GM21447 (cell line): ENCODE data around the gene MLEC.
"Not testable (repeated sequence)": the region's sequence is repeated elsewhere in the genome, so short reads cannot be mapped to it uniquely, and the experiment has no call there.

Source experiments
- ATAC-seq: cut with Tn5 transposase; IDR thresholded peaks from one replicate; pipeline ENCODE4 v1.9.1; 2021; ENCODE audit not compliant: unreplicated experiment

The MLEC gene

GRCh38 chr12:120720234-120720986, 33.5 kb downstream of the MLEC start:
- ATAC-seq = no peak

GRCh38 chr12:120720987-120721801, 34.2 kb downstream of the MLEC start:
- no peak for ATAC-seq

GRCh38 chr12:120721866-120722265, 34.9 kb downstream of the MLEC start:
- no peak for ATAC-seq

GRCh38 chr12:120722784-120723183, 35.8 kb downstream of the MLEC start:
- ATAC-seq = no peak

DNA sequence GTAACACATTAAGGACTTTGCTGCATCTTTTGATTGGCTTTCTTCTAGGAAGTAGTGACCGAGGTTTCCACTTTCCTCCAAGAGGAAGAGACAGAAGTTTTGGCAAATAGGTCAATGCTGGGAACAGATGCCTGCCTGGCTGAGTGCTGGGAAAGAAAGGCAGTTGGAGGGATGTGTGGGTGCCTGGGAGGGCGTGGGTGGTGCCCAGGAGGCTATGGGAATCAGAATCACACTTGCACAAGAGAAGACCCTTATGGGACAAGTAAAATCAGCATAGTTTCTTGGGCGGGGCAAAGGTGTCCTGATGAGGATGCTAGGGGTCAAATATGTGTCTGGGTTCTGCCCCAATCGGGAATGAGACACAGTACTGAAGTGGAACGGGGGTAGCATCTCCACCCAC, 37.8 kb downstream of the MLEC start:
- ATAC-seq = no peak

DNA sequence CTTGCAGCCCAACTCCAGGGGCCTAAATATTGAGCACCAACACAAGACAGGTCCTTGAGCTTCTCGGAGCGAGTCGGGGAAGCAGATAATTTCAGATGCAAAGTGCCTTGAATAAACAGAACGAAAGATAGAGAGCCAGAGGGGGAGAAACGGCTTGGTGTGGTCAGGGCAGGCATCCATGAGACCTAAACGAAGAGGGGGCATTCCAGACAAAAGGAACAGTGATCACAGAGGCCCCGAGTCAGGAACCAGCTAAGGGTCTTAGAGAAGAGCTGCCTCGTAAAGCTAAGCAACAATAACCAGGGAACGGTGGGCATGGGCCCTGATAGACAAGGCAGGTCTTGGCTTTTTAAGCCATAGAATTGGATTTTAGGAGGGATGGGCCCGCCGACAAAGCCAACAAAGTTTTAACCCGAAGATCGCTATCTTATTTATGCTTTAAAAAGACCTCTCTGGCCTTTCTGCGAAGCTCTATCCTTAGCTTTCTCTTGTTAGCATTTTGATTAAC, 38.3 kb downstream of the MLEC start:
- ATAC-seq = no peak

DNA sequence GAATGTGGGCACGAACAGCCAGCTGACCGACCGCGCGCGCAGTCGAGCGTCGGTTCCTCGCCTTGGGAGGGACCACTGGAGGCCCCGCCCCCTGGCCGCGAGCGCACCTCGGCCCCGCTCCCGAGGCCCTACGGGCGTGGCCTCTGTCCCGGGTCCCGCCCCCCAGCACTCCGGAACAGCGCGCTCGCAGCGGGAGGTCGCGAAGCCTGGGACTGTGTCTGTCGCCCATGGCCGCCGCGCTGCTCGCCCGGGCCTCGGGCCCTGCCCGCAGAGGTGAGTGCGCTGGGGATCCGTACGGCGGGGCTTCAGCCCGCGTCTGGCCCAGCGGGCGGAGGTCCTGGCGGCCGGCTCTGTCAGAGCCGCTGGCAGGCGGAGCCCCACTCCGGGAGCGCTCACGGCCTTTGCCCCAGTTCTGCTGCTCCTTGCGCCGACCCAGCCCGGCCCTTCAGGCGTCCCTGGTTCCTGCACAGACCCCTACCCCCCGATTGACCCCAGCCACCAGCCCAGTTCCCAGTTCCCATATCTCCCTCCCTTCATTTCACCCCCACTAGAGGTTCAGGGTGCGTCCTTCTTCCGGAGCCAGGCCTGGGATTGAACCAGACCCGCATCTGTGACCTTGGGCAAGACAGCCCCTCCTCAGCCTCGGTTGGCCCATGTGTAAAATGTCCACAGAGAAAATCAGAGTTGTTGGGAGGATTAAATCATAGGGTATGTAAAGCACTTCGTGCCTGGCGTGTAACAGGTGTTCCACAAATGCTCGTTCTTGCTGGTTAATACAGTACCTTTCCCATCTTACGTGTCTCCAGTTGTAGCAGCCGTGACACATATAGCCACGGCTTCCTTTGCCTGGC, 38.9 kb downstream of the MLEC start, which contains the start of gene ACADS:
Gene ACADS, plus strand, starts transcription at position 168 of the 851 bp plus-strand sequence. Its CDS starts 60 bp downstream, at position 228.
- ATAC-seq = peak; percentile 87

DNA sequence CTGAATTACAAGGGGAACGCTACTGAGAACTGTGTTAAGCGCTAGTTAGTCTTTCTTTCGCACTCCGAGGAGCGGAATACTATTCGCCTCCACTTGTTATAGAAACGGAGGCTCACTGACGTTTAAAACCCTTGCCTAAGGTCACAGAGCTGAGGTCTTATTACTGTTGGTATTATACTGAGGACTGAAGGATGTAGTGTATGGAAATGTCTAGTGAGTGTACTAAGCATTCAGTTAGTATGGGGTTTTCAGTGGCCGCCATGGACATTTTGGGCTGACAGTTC, 39.5 kb downstream of the MLEC start:
- ATAC-seq = no peak

- ATAC-seq = no peak
These were observed 40.0 kb downstream of the MLEC start for GRCh38 chr12:120726961-120727360.

- not testable (repeated sequence) for ATAC-seq
These were observed 45.2 kb downstream of the MLEC start for GRCh38 chr12:120732198-120732597.

GRCh38 chr12:120733574-120733973, 46.6 kb downstream of the MLEC start:
- ATAC-seq = no peak

DNA sequence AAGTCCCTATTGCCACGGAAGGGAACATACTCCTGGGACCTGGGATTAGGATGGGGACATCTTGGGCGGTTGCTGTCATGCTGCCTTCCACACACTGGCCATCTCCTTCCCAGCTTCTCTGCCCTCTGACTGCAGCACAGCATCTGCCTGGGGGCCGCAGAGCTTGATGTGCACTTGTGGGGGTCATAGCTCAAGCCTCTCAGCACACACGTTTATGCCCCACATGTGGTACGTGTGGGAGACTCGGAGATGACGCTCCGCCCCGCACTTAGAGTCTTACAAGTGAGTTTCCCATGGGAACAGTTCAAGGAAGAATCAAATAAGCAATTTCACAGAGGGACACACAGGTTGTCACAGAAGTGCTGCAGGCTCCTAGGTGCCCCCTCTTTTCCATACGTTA, 47.3 kb downstream of the MLEC start:
- ATAC-seq = no peak

GRCh38 chr12:120735181-120735580, 48.2 kb downstream of the MLEC start:
- no peak for ATAC-seq

DNA sequence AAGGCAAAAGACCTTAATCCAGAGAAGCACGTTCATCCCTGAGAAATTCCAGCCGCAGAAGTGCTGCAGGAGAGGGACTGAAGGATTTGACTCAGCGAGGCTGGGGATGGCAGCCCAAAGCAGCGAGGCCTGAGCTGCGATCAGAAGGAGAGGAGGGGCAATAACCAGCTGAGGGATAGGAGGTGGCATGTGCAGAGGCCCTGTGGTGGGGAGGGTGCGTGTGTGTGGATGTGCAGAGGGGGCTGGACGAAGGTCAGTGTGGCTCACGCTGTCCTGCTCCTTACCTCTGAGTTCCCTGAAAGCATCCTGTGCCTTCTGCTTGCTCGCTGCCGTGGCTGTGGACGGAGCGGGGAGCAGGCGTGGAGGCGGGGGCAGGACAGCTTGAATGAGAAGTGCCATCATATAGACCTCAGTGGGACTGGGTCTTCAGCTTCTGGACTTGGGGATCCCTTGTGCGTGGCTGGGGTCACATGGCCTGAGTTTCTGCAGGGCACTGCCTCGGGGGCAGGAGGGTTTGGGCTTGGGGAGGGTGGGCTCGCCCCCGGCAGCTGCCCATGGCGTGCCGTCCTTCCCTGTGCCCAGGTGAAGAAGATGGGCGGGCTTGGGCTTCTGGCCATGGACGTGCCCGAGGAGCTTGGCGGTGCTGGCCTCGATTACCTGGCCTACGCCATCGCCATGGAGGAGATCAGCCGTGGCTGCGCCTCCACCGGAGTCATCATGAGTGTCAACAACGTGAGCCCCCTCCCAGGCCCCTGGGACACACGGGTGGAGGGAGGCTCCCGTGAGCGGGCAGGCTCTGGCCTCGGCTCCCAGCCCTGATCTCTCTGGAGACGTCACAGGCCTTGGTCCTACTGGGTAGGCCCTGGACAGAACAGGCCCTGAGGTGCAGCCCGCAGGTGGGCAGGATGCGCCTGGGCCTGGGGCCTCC, 49.7 kb downstream of the MLEC start:
- ATAC-seq = no peak

- ATAC-seq = no peak
These were observed 50.8 kb downstream of the MLEC start for GRCh38 chr12:120737557-120738251.

DNA sequence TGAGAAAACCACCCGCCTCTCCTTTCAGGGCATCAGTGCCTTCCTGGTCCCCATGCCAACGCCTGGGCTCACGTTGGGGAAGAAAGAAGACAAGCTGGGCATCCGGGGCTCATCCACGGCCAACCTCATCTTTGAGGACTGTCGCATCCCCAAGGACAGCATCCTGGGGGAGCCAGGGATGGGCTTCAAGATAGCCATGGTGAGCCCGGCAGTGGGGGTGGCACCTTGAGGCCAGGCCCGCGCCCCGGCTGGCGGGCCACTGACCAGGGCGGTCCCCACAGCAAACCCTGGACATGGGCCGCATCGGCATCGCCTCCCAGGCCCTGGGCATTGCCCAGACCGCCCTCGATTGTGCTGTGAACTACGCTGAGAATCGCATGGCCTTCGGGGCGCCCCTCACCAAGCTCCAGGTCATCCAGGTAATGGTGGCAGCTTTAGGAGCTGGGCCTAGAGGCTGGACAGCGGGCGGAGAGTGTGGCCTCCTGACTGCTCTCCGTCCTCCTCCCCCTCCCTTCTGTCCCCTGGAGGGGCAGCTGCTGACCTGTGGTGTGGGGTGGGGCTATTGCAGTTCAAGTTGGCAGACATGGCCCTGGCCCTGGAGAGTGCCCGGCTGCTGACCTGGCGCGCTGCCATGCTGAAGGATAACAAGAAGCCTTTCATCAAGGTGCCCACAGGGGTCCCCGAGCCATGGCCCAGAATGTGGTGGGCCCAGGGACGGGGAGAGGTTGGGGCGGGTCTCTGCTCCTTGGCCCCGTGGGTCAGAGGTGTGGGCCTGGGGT, 51.5 kb downstream of the MLEC start:
- ATAC-seq = no peak

DNA sequence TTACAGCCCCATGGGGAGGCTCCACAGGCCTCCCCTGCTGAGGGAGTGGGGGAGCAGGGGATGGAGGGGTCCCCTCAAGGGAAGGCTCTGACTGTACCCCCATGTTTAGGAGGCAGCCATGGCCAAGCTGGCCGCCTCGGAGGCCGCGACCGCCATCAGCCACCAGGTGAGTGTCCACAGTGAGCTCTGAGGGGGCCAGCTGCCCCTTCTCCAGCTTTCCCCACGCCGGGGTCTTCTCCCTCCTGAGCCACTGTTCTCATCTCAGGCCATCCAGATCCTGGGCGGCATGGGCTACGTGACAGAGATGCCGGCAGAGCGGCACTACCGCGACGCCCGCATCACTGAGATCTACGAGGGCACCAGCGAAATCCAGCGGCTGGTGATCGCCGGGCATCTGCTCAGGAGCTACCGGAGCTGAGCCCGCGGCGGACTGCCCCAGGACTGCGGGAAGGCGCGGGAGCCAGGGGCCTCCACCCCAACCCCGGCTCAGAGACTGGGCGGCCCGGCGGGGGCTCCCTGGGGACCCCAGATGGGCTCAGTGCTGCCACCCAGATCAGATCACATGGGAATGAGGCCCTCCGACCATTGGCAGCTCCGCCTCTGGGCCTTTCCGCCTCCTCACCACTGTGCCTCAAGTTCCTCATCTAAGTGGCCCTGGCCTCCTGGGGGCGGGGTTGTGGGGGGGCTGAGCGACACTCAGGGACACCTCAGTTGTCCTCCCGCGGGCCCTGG, 52.2 kb downstream of the MLEC start:
- no peak for ATAC-seq
